Frontal cortex (tissue), 4 donors: ENCODE data around the gene IGSF3. TPM values are rescaled to one million over a fixed set of nuclear protein-coding genes. Genes with fewer than 3 reads are reported as not detected.

Experiments used
- DNase-seq, 2 donors: peaks; one replicate each; pipeline ENCODE4 v3.0.0; 2012; ENCODE audit warnings: low spot score in 2 of 2
- FAIRE-seq: peaks from 2 replicates; lab custom pipeline; 2012; peaks lifted over from hg19 to GRCh38; lab: Jason Lieb, UNC
- total RNA-seq: library from RNA; depleted of rRNA; stranded (reverse); fragments of >200 nt; gene quantifications from one replicate; pipeline ENCODE4 v1.2.3, GENCODE V29; 2014
- donor health status: control.
- donor health status: control.
- donor health status: control.

IGSF3 gene
- total RNA-seq, 1 donor from 2014 or later: 134 TPM

DNA sequence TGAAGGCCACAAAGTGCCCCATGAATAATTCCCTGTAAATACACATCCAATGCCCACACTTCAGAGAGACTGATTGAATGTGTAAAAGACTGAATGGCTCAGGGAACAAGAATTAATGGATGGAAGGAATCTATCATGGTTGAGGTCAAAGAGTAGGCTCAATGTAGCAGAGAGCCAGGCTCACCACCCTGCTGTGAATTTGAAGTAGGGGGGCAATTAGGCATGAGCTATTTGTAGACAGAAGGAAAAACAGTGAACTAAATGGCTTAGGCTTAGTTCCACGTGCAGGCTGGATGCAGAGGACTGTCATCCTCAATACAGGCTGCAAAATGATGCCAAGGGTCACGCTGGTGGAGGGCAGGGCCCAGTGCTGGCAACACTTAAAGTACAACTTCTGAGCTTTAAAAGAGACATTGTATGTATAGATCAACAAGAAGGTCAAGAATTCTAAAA, 22.9 kb upstream of the IGSF3 start:
- no peak for DNase-seq
- FAIRE-seq: no peak

DNA sequence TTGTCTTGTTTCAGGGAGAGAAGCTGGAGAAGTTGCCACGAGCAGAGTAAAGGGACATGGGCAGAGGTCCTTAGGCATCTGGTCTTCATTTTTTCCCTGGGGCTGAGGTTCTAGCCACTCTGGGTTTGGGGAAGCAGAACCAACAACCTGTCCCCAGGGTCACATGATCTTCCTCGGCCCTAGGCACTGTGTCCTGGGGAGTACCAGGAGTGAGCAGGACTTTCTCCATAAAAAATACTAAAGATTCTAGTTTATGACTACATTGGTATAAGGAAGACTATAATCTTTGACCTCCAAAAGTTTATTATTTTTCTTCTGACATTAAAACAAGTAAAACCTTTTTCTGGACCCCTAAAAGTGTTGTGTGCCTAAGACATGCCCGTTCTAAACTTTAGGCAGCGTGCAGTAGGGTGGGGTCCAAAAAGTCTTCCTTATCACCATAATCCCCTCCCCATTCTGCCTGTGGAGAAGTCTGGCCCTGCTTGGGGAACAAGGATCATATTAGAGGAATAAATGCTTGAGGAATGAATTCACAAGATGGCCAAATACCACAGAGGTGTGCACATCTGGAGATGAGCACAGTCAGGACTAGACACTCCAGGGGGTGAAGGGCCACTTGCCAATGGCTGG, 19.3 kb upstream of the IGSF3 start:
- DNase-seq: no peak
- FAIRE-seq: no peak

DNA sequence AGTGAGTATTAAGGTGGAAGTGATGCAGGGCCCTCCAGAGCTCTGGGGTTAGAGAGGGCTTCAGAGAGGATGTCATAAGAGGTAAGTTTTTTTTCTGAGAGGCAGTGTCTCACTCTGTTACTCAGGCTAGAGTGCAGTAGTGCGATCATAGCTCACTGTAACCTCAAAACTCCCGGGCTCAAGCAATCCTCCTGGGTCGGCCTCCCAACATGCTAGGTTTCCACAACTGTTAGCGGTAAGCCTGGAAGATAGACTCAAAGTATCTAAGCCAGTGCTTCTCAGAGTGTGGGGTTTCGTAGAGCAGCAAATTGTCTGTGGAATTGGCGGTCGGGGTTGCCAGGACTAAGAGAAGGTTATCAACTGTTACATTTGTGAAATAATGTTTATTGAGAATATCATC, 18.6 kb upstream of the IGSF3 start:
- FAIRE-seq: no peak
- no peak for DNase-seq

DNA sequence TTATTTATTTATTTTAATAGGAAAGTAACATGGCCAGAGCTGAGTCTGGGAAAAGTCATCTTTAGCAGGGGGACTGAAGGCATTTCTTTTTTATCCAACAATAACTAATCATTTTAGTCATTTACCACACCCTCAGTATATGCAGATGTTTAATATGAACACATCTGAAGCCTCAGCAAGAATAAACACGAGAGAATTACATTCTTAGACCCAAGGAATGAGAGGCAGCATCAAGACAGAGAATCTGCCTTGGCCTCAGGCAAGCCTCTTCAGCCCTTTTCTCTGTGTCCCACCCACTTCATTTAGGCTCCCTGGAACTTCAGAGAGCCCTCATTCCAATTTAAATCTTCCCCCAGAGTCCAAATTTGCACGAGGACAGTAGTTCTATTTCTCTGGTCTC, 17.0 kb upstream of the IGSF3 start:
- FAIRE-seq (no peak), DNase-seq (no peak)

DNA sequence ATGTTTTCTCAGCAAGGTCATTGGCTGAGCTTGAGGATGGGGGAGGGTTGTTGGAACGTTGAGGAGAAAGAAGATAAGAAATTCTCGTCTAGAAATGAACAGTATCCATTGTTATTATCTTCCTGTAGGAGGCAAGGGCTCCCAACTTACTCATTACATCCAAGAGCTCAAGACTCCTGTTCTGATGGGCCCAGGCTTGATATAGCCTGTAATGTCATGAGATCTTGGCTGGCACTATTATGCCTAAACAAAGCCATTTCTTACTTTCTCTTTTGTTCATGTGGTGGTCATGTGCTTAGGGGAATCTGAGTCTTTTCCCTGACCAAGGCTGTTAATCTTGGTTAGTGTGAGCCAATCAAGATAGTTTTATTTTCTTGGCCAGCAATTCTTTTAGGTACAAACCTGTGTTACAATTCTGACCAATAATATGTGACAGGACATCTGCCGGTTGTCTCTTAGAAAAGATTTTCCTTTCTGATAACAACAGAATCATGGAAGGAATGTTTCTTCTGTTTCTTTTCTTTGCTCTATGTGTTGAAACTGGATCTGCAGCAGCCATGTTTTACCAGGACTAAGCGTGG, 15.2 kb upstream of the IGSF3 start:
- no peak for DNase-seq
- no peak for FAIRE-seq

DNA sequence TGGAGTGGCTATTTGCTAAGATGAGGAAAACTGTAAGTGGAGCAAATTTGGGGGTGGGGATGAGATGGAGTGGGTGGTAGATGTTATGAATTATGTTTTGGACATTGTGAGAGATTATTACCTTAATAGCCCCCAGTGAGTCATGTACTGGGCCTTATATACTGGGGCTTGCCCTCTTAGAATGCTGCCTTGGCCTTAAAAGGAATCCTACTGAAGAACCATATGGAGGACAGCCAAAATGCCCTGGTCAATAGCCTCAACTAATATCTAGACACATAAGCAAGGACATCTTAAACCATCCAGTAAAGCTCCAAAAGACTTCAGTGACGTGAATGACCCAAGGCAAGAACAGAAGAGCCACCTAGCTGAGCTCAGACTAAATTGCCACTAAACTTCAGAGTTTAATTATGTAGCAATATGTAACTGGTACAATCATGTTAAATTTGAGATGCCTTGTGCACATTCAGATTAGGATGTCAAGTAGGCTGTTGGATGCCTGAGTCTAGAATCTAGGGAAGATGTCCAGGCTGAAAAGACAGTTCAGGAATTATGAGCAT, 13.9 kb upstream of the IGSF3 start:
- DNase-seq (no peak), FAIRE-seq (no peak)

DNA sequence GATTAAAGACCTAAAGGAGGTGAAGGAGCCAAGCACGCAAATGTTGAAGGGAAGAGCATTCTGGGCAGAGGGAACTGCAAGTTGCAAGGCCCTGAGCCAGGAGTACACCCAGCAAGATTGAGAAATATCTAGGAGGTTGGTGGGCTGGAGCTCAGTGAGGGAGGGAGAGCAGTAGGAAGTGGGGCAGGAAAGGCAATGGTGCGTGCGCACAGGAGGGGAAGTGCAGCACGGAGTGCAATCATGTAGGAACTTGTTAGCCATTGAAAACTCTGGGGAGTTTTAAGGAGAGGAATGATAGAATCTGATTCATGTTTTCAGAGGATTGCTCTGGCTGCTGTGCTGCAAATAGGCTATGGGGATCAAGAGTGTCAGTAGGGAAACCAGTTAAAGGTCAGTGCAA, 13.2 kb upstream of the IGSF3 start:
- DNase-seq (no peak), FAIRE-seq (no peak)

DNA sequence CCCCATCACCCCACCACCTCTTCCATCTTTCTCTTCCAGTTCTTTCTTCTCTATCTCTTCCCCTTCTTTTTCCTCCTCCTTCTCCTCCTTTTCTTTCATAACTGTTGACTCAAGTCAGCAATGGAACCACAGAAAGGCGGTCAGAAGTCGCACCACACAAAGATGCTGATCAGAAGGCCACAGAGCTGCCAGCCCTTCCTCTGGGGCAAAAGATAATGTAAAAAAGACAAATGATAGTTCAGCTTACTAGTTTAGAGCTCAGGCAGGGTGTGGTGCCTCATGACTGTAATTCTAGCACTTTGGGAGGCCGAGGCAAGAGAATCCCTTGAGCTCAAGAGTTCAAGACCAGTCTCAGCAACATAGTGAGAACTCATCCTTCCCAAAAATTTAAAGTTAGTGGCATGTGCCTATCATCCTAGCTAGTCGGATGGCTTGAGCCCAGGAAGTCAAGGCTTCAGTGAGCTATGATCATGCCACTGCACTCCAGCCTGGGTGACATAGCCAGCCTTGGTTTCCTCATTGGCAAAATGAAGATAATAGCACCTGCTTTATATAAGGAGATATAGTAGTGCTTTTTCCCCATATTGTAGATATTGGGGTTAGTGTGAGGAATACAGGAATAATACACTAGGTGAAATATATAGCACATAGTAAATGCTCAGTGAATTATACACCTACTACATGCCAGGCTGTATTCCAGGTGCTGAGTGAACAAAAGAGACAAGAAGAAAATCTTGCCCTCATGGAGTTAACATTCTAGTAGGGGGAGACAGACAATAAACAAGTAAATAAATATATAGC, 12.5 kb upstream of the IGSF3 start:
- no peak for FAIRE-seq
- no peak for DNase-seq

DNA sequence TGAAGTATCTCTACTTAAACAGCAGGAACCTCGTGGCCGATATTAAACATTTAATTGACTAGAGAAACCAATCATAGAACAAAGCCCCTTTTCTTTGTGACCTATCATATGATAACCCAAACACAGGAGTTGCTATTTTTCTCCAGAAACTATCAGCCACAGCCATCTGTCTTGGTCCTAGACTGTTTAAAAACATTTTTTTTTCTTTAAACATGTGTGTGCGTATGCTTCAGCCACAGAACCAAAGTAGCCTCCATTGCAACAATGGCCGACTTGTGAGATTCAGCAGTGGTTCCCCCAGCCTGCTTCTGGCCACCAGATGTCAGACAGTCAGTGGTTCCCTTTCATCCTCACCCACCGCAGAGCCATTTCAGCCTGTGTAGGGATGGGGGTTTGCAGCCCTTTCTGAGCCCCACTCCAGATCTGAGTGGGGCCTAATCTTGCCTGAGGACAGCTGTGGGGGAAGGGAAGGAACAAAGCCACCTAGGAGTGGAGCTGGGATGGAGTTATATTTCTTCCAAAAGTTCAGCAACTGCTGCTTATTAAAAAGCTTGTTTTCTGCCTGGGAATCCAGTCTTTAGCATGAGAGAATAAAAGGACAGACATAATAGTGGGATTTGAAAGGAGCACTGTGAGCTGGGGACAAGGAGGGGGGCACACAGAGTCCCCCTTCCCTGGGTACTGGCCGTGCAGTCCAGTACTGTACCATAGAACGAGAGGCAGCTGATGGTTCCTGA, 11.7 kb upstream of the IGSF3 start:
- no peak for FAIRE-seq
- DNase-seq: no peak

DNA sequence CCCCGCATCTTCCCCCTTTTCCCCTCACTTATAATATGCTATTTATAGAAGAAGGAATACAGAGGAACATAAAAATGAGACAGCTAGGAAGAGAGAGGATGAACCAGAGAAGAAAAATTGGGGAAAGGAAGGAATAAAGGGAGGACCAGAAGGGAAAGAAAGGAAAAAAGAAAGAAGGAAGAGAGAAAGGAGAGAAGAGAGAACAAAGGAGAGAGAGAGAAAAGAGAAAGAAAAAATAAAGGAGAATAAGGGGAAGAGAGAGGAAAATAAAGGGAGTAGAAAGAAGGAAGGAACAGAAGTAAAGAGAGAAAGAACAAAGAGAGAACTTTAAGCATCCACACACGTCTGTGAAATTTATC, 11.2 kb upstream of the IGSF3 start:
- FAIRE-seq (no peak), DNase-seq (no peak)

DNA sequence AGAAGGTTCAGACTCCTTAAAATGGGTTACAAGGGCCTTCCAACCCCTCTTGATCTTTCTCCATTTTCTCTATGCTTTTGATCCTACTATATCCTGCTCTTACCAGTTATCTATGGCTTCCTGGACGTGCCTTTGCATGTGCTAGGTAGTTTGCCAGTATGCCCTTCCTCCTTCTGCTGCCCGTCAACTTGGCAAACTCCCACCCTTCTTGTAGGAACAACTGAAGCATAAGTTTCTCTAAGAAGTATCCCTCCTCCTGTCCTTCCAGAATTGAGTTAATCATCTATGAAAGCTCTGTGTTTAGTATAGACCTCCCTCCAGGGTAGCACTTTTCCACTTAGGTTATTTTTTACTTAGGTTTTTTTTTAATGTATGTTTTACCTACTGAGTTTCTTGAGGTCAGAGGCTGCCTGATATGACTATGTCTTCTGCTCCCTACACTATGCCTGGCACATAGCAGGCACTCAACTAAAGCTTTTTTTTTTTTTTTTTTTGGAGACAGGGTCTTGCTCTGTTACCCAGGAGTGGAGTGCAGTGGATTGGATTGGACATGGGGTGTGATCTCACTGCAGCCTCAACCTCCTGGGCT, 10.0 kb upstream of the IGSF3 start:
- FAIRE-seq (no peak), DNase-seq (no peak)

DNA sequence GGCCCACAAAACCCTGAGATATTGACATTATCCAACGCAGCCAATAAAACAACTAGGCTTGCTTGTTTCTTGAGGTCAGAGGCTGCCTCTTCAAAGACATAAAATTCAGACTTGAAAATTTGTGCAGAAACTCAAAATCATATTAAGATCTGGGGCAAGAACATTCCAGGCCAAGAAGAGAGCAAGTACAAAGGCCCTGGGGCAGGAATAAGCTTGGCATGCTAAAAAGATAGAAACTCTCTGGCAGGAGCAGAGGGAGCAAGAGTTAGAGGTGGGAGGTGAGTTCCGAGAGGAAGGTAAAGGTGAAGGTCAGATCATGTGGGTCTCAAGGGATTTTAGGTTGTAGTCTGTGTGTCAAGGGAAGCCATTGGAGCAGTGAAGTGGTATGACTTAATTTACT, 8.8 kb upstream of the IGSF3 start:
- FAIRE-seq (no peak), DNase-seq (no peak)

DNA sequence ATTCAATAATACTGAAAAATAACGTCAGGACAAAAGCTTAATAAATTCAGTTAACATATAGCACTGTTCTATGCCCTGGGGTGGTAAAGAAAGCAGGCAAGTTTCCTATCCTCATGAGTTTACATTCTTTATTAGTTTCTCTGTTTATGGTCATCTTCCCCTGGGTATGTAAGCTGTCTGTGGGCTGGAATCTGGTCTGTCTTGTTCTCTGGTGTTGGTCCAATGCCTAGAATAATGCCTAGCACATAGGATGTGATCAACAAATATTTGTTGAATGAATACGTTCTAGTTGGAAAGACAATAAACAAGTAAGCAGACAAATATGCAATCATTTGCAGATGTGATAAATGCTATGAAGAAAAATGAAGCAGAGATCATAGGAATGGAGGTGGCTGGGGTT, 7.2 kb upstream of the IGSF3 start:
- FAIRE-seq: no peak
- no peak for DNase-seq

DNA sequence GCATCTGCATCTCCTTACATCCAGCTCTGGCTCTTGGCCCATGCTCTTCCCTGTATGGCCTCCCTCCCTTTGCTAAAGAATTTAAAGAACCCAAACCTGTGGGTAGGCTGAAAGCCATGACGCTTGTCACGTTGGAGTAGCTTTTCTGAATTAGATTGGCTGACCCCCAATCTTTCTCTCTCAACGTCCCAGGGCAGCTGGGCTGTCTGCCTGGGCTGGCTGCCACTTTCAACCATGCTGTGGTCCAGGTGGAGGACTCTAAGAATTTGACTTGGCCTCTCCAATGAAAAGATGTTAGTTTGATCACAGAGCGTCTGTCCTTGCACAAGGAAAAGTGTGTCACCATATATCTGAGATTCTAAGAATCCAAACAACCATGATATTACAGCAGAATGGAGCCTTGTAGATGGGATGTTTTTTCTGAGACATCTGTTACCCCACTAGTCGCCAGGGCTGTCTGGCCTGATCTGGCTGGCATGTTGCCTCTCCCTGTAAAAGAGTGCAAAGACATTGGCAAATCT, 6.5 kb upstream of the IGSF3 start:
- no peak for DNase-seq
- FAIRE-seq: no peak

DNA sequence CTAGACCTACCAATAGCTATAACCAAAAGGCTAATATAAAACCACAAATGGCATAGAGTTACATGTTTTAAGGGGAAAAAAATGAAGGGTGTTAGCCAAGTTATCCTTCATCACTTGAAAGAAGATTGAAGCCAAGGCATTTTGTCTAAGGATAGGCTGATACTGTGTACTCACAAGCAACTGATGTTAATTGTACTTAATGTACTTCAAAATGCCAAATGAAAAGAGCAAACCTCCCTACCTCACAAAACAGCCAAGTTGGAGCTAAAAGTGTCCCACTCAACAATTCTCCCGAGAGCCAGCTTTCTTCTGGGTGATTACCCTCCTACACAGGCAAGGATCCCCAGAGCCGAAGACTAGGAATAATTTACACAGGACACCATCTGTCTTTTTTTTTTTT, 4.4 kb upstream of the IGSF3 start:
- FAIRE-seq: no peak
- DNase-seq: no peak

DNA sequence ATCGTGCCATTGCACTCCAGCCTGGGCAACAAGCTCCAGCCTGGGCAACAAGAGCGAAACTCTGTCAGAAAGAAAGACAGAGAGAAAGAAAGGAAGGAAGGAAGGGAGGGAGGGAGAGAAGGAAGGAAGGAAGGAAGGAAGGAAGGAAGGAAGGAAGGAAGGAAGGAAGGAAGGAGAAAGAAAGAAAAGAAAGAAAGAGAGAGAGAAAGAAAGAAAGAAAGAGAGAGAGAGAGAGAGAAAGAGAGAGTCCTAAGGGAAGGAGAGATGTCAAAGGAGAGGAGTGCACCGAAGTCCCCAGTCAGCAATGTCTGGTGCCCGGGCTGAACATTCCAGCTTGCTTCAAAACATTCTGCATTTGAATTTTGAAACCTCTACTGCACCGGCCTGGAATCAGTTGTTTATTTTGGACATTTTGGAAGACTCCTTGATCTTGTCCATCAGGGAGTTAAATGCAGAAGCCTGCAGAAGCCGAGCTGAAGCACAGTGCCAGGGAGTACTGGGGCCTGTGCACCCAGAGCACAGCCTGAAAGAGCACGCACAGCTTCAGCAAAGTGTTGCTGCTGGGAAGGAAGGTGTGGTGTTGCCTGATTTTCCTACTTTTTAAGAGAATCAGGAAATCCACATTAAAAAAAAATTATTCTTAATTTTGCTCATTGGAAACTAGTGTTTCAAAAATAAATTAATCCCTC, 3.7 kb upstream of the IGSF3 start:
- no peak for DNase-seq
- FAIRE-seq: no peak

DNA sequence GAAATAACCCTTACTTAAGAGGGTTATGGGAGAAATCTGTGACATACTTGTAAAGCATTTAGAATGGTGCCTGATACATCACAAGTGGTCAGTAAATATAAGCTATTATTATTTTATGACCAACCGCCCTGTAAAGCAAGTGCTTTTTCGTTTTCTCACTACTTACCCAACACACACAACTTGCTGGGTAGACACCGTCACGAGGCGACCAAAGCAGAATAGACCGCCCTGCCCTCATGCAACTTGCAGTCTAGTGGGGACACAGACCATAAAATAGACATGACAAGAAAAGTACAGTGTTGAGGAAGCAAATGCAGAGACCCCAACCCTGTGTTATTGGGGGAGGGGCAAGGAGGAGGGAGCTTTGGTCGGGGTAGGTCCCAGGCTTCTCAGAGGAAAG, 744 bp upstream of the IGSF3 start:
- FAIRE-seq (no peak), DNase-seq (no peak)

DNA sequence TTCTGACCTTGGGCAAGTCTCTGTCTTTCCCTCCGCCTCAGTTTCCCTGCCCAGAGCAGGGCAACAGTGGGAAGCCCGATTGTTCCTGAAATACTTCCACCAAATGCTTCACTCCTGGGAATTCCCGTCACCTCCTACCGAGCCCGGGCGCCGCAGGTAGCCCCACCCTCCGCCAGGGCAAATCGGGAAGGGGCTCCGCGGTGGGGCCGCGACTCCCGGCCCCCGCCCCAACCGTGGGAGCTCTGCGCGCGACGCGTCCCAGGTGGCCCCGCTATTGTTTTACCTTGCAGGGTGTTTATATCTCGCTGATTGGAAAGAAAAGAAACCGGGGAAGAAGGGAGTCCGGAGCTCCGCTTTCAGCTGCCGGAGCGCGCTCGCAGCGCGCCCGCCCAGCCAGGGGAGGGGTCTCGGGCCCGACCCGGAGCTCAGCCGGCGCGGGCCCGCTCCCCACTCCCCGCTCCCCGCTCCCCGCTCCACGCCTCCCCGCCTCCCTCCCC, 407 bp downstream of the IGSF3 start:
- DNase-seq (no peak), FAIRE-seq (no peak)
